SK-N-SH (cell line): ENCODE results near the gene ATXN7L3B. TPM values are rescaled to one million over a fixed set of nuclear protein-coding genes. Genes with fewer than 3 reads are reported as not detected.

Experiments
- CTCF ChIA-PET: fragments of 300-600, 350-600 bp; formaldehyde crosslinking; extraction: SDS; loops from one replicate; lab custom pipeline; 2021; lab: Yijun Ruan, JAX
- POLR2A ChIA-PET: fragments of 350-600 bp; sonication (Branson Sonifier 250); formaldehyde crosslinking; extraction: SDS; loops from one replicate; lab custom pipeline; 2020; ENCODE audit warnings: antibody characterized with exemption, inconsistent platforms; lab: Yijun Ruan, JAX
- DNase-seq: peaks from one replicate; pipeline ENCODE4 v3.0.0; 2012
- H2AFZ ChIP-seq: fragments of 200-600 bp; sonication (generic); 2 replicates; pipeline ENCODE4 v1.8.1; 2016; ENCODE audit warnings: antibody characterized with exemption, mild to moderate bottlenecking, low read depth
- H3F3A ChIP-seq: fragments of 200-600 bp; sonication (generic); replicated peaks from 2 replicates; pipeline ENCODE3; 2016; ENCODE audit warnings: antibody characterized with exemption, mild to moderate bottlenecking; ENCODE audit not compliant: insufficient read depth
- H3K27ac ChIP-seq, 2 experiments: fragments of 200-500 bp in 1 of 2; fragments of 200-600 bp in 1 of 2; sonication (Bioruptor generic) in 1 of 2; sonication (generic), shearing (Covaris generic) in 1 of 2; 2 replicates each; pipeline versions ENCODE4 v1.5.1 to v1.6.1; 2014 to 2016; ENCODE audit warnings: low read depth in 2 of 2, inconsistent platforms in 1 of 2, low read length in 1 of 2, mild to moderate bottlenecking in 1 of 2, mixed read lengths in 1 of 2
- H3K27me3 ChIP-seq: fragments of 200-600 bp; sonication (generic), shearing (Covaris generic); 2 replicates; pipeline ENCODE4 v1.6.1; 2016; ENCODE audit warnings: mixed run types; ENCODE audit not compliant: insufficient read depth
- H3K36me3 ChIP-seq, 2 experiments: fragments of 200-500 bp in 1 of 2; fragments of 200-600 bp in 1 of 2; sonication (Bioruptor generic) in 1 of 2; sonication (generic) in 1 of 2; replicated peaks in 1 of 2; 2 replicates each; pipeline versions ENCODE3 to v1.5.1; 2014 to 2016; ENCODE audit warnings: low read length in 1 of 2, mild to moderate bottlenecking in 1 of 2; ENCODE audit not compliant: insufficient read depth in 2 of 2, control insufficient read depth in 1 of 2
- H3K4me1 ChIP-seq, 2 experiments: fragments of 200-500 bp in 1 of 2; fragments of 200-600 bp in 1 of 2; sonication (Bioruptor generic) in 1 of 2; sonication (generic), shearing (Covaris generic) in 1 of 2; 2 replicates each; pipeline versions ENCODE4 v1.5.1 to v1.6.1; 2014 to 2016; ENCODE audit warnings: low read depth in 1 of 2, low read length in 1 of 2, mixed run types in 1 of 2; ENCODE audit not compliant: insufficient read depth in 2 of 2, control insufficient read depth in 1 of 2
- H3K4me2 ChIP-seq: fragments of 200-600 bp; sonication (generic), shearing (Covaris generic); 2 replicates; pipeline ENCODE4 v1.6.1; 2017; ENCODE audit warnings: mixed run types
- H3K4me3 ChIP-seq, 2 experiments: fragments of 200-500 bp in 1 of 2; fragments of 200-600 bp in 1 of 2; sonication (Bioruptor generic) in 1 of 2; sonication (generic), shearing (Covaris generic) in 1 of 2; 2 replicates each; pipeline versions ENCODE4 v1.5.1 to v1.8.1; 2014 to 2016; ENCODE audit warnings: low read depth in 2 of 2, inconsistent platforms in 1 of 2, low read length in 1 of 2, mild to moderate bottlenecking in 1 of 2, mixed read lengths in 1 of 2, moderate library complexity in 1 of 2
- H3K79me2 ChIP-seq: fragments of 200-600 bp; sonication (generic); 2 replicates; pipeline ENCODE4 v1.8.1; 2017; ENCODE audit warnings: mild to moderate bottlenecking; ENCODE audit not compliant: insufficient read depth
- H3K9ac ChIP-seq: fragments of 200-600 bp; sonication (generic); 2 replicates; pipeline ENCODE4 v1.6.1; 2017; ENCODE audit warnings: mixed run types
- H3K9me2 ChIP-seq: fragments of 200-600 bp; sonication (generic); 2 replicates; pipeline ENCODE4 v1.6.1; 2017; ENCODE audit warnings: mixed run types
- H3K9me3 ChIP-seq: fragments of 200-600 bp; sonication (generic); 2 replicates; pipeline ENCODE4 v1.6.1; 2017; ENCODE audit warnings: mixed run types, mild to moderate bottlenecking, moderate library complexity
- H4K20me1 ChIP-seq: fragments of 200-600 bp; sonication (generic); 2 replicates; pipeline ENCODE4 v1.6.1; 2017; ENCODE audit warnings: mild to moderate bottlenecking, mixed run types; ENCODE audit not compliant: insufficient read depth
- ELF1 ChIP-seq: IDR thresholded peaks from 2 replicates; pipeline ENCODE4 v1.4.0; 2012
- EP300 ChIP-seq, 2 experiments: IDR thresholded peaks; 2 replicates each; pipeline versions ENCODE4 v1.4.0 to v1.6.1; 2012; ENCODE audit warnings: borderline replicate concordance in 1 of 2, low read depth in 1 of 2, low read length in 1 of 2
- FOXJ3 ChIP-seq: sonication (generic); formaldehyde crosslinking; IDR thresholded peaks from 2 replicates; pipeline ENCODE4 v1.5.1; 2020; ENCODE audit warnings: mild to moderate bottlenecking, missing genetic modification reagents
- FOXM1 ChIP-seq: IDR thresholded peaks from 2 replicates; pipeline ENCODE4 v1.4.0; 2012; ENCODE audit warnings: low read depth, mild to moderate bottlenecking
- JUND ChIP-seq: IDR thresholded peaks from 2 replicates; pipeline ENCODE4 v1.4.0; 2012
- MEF2A ChIP-seq: IDR thresholded peaks from 2 replicates; pipeline ENCODE4 v1.4.0; 2012; ENCODE audit warnings: low read depth, borderline replicate concordance
- NRF1 ChIP-seq: IDR thresholded peaks from 2 replicates; pipeline ENCODE4 v1.6.1; 2012; ENCODE audit warnings: low read depth, mild to moderate bottlenecking, low read length
- RAD21 ChIP-seq: IDR thresholded peaks from 2 replicates; pipeline ENCODE4 v1.6.1; 2012; ENCODE audit warnings: mild to moderate bottlenecking, low read length
- RFX5 ChIP-seq: IDR thresholded peaks from 2 replicates; pipeline ENCODE4 v1.6.1; 2012; ENCODE audit warnings: mild to moderate bottlenecking, improper control_type of control experiment, low read length
- SIN3A ChIP-seq: IDR thresholded peaks from 2 replicates; pipeline ENCODE4 v1.6.1; 2012; ENCODE audit warnings: low read depth, mild to moderate bottlenecking, low read length, moderate library complexity, borderline replicate concordance
- SMC3 ChIP-seq: IDR thresholded peaks from 2 replicates; pipeline ENCODE4 v1.6.1; 2012; ENCODE audit warnings: low read depth, low read length, improper control_type of control experiment
- TEAD4 ChIP-seq: IDR thresholded peaks from 2 replicates; pipeline ENCODE4 v1.4.0; 2012; ENCODE audit warnings: mild to moderate bottlenecking, borderline replicate concordance; ENCODE audit not compliant: insufficient read depth
- WGBS: methylation state at CpG from one replicate; pipeline ENCODE4 v1.1.6; 2017; ENCODE audit warnings: low lambda C conversion rate; 5-methylcytosine and 5-hydroxymethylcytosine counted together
- polyA plus RNA-seq, 3 experiments: library from polyadenylated mRNA; depleted of rRNA; stranded (reverse); fragments of >200 nt; gene quantifications; 2 replicates each; pipeline ENCODE4 v1.2.3, GENCODE V29; 2012
- TF ChIP-seq, protein P1 (sequence below): fragments of 150-350 bp; IDR thresholded peaks from 2 replicates; pipeline ENCODE4 v1.6.1; 2016; ENCODE audit warnings: mild to moderate bottlenecking, low read depth, low read length
- TF ChIP-seq, protein P2 (sequence below): fragments of 150-350 bp; IDR thresholded peaks from 2 replicates; pipeline ENCODE4 v1.6.1; 2017; ENCODE audit warnings: antibody characterized with exemption, low read length, low read depth, borderline replicate concordance
- TF ChIP-seq, protein P3 (sequence below): fragments of 200-600 bp; sonication (generic); IDR thresholded peaks from 2 replicates; pipeline ENCODE4 v1.6.1; 2017; ENCODE audit warnings: antibody characterized with exemption, mild to moderate bottlenecking, moderate library complexity
- TF ChIP-seq, protein P4 (sequence below): IDR thresholded peaks from 2 replicates; pipeline ENCODE4; 2012

ATXN7L3B gene
- polyA plus RNA-seq, 1 of the 3 experiments (the other 2 are of a cell fraction) = 13.8 TPM

DNA sequence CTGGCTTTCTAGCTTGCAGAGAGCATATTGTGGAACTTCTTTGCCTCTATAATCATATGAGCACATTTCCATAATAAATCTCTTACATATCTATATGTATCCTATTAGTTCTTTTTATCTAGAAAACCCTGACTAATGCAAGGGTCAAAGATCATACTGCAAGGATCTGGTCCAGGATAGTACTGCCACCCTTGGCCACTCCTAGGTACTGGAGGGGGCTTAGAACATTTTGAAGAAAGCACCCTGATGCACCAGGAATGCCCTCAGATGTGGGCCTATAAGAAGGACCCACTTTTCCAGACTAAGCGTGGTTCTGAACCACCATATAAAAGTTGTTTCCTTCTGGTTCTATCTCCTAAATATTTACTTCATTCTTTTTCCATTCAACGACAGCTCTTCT, 14.6 kb downstream of the ATXN7L3B start:
- no peak overlapping the region for H3K27ac ChIP-seq
- no peak for TF ChIP-seq JUND
- no peak for TF ChIP-seq ELF1
- TF ChIP-seq MEF2A = no peak
- TF ChIP-seq SMC3 = no peak
- TF ChIP-seq, protein P1, sequence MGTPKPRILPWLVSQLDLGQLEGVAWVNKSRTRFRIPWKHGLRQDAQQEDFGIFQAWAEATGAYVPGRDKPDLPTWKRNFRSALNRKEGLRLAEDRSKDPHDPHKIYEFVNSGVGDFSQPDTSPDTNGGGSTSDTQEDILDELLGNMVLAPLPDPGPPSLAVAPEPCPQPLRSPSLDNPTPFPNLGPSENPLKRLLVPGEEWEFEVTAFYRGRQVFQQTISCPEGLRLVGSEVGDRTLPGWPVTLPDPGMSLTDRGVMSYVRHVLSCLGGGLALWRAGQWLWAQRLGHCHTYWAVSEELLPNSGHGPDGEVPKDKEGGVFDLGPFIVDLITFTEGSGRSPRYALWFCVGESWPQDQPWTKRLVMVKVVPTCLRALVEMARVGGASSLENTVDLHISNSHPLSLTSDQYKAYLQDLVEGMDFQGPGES = no peak
- no peak for TF ChIP-seq FOXJ3
- TF ChIP-seq EP300 (IDR thresholded peaks at IDR 0.05; ENCODE audit: borderline replicate concordance in 1 of 2, low read depth in 1 of 2, low read length in 1 of 2) = no peak
- TF ChIP-seq, protein P2, sequence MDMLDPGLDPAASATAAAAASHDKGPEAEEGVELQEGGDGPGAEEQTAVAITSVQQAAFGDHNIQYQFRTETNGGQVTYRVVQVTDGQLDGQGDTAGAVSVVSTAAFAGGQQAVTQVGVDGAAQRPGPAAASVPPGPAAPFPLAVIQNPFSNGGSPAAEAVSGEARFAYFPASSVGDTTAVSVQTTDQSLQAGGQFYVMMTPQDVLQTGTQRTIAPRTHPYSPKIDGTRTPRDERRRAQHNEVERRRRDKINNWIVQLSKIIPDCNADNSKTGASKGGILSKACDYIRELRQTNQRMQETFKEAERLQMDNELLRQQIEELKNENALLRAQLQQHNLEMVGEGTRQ = no peak
- TF ChIP-seq RAD21 = no peak
- no peak for TF ChIP-seq FOXM1
- TF ChIP-seq, protein P3, sequence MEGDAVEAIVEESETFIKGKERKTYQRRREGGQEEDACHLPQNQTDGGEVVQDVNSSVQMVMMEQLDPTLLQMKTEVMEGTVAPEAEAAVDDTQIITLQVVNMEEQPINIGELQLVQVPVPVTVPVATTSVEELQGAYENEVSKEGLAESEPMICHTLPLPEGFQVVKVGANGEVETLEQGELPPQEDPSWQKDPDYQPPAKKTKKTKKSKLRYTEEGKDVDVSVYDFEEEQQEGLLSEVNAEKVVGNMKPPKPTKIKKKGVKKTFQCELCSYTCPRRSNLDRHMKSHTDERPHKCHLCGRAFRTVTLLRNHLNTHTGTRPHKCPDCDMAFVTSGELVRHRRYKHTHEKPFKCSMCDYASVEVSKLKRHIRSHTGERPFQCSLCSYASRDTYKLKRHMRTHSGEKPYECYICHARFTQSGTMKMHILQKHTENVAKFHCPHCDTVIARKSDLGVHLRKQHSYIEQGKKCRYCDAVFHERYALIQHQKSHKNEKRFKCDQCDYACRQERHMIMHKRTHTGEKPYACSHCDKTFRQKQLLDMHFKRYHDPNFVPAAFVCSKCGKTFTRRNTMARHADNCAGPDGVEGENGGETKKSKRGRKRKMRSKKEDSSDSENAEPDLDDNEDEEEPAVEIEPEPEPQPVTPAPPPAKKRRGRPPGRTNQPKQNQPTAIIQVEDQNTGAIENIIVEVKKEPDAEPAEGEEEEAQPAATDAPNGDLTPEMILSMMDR = no peak; the same call in 1 of the 2 replicates
- TF ChIP-seq SIN3A = no peak
- TF ChIP-seq RFX5 = no peak
- no peaks in the 10 kb centered on the region; a peak in 1 of 4 replicates for H3K4me1 ChIP-seq
- H3K4me2 ChIP-seq = no peak overlapping the region
- no peak overlapping the region for H2AFZ ChIP-seq
- H4K20me1 ChIP-seq = no peaks in the 10 kb centered on the region
- WGBS = 85% methylated on average over 2 of the region's 2 CpGs
- H3K79me2 ChIP-seq = no peaks in the 10 kb centered on the region
- H3K36me3 ChIP-seq = peaks cover 0 to 2% of the 10 kb centered on the region in 2 experiments
- ChIA-PET CTCF (no interaction called here), POLR2A (no interaction called here)
- H3F3A ChIP-seq = no peaks in the 10 kb centered on the region
- H3K9ac ChIP-seq = no peak overlapping the region
- H3K9me3 ChIP-seq = no peaks in the 10 kb centered on the region
- no peaks in the 10 kb centered on the region for H3K9me2 ChIP-seq
- H3K27me3 ChIP-seq = no peaks in the 10 kb centered on the region
- DNase-seq = no peak
- no peak overlapping the region for H3K4me3 ChIP-seq

DNA sequence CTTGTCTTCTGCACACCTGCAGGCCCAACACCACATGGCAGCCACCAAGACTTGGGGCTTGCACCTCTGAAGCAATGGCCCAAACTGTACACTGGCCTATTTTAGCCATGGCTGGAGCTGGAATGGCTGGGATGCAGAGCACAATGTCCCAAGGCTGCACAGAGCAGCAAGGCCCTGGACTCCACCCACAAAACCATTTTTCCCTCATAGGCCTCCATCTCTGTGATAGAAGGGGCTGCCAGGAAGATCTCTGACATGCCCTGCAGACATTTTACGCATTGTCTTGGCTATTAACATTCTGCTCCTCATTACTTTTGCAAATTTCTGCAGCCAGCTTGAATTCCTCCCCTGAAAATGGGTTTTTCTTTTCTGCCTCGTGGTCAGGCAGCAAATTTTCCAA, 22.1 kb downstream of the ATXN7L3B start:
- POLR2A ChIA-PET = no interaction called here

More for the DNA sequence above, 22.1 kb downstream of the ATXN7L3B start:
- H3K9me2 ChIP-seq = no peaks in the 10 kb centered on the region
- H3K4me1 ChIP-seq = no peaks in the 10 kb centered on the region
- no peaks in the 10 kb centered on the region for H3K79me2 ChIP-seq
- H2AFZ ChIP-seq = no peak overlapping the region
- no peaks in the 10 kb centered on the region for H3K27me3 ChIP-seq
- 13% methylated on average over 2 of the region's 2 CpGs for WGBS
- H3K9me3 ChIP-seq = no peaks in the 10 kb centered on the region
- H3K27ac ChIP-seq = no peak overlapping the region
- no peak overlapping the region for H3K4me3 ChIP-seq
- TF ChIP-seq RFX5 = no peak
- no peak for TF ChIP-seq FOXM1
- TF ChIP-seq RAD21 = no peak
- no peak for TF ChIP-seq NRF1
- no peak for TF ChIP-seq MEF2A
- TF ChIP-seq, protein P4, sequence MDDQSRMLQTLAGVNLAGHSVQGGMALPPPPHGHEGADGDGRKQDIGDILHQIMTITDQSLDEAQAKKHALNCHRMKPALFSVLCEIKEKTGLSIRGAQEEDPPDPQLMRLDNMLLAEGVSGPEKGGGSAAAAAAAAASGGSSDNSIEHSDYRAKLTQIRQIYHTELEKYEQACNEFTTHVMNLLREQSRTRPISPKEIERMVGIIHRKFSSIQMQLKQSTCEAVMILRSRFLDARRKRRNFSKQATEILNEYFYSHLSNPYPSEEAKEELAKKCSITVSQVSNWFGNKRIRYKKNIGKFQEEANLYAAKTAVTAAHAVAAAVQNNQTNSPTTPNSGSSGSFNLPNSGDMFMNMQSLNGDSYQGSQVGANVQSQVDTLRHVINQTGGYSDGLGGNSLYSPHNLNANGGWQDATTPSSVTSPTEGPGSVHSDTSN = no peak
- no peak for TF ChIP-seq TEAD4
- no peak for TF ChIP-seq FOXJ3
- CTCF ChIA-PET = no interaction called here
- no peaks in the 10 kb centered on the region for H3K36me3 ChIP-seq
- no peak for DNase-seq
- no peaks in the 10 kb centered on the region for H4K20me1 ChIP-seq
- H3K4me2 ChIP-seq = no peak overlapping the region
- no peaks in the 10 kb centered on the region for H3F3A ChIP-seq
- H3K9ac ChIP-seq = no peak overlapping the region
